HG03439 (cell line): ENCODE data around the gene ETV2.
"Not testable (repeated sequence)": the region's sequence is repeated elsewhere in the genome, so short reads cannot be mapped to it uniquely, and the experiment has no call there.

Experiments
- ATAC-seq: cut with Tn5 transposase; IDR thresholded peaks from one replicate; pipeline ENCODE4 v1.9.1; 2021; ENCODE audit warnings: mild to moderate bottlenecking, moderate library complexity; ENCODE audit not compliant: unreplicated experiment

The ETV2 gene

DNA sequence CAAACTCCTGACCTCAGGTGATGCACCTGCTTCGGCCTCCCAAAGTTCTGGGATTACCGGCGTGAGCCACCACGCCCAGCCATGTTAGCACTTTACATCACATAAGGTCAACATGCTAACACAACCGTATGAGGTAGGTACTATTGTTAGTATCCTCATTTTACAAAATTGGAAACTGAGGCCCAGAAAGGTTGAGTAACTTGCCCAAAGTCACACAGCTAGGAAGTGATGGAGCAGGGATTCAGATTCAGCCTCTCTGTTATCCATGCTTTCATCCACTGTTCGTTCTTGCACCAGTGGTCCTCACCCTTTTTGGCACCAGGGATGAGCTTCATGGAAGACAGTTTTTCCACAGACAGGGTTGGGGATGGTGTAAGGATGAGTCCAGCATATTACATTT lies 15.2 kb downstream of the ETV2 start:
- ATAC-seq, result no peak

DNA sequence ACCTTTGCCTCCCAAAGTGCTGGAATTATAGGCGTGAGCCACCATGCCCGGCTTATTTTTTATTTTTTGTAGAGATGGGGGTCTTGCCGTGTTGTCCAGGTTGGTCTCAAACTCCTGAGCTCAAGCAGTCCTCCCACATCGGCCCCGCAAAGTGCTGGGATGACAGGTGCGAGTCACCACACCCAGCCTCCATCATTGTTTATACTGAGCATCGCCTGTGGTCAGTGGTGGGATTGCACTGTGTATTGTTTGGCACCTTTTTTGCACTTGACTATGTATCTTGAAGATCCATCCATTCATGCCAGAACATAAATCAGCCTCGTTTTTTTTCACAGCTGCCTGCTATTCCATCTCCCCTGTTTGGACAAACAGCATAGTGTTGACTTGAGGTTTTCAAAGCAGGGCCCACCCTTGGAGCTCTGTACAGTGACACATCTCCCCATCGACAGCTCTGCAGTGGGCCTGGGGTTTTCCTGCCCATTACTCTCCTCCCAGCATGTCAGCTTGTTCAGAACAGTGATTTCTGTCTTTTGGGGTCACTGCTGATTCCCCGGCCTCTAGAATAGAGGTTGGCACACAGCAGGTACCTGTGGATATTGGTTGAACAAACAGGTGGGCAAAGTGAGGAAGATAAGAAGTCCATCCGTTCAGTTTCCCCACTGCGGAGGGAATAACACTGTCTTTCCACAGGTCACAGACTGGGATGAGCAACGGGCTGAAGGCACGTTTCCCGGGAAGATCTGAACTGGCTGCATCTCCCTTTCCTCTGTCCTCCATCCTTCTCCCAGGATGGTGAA lies 16.6 kb downstream of the ETV2 start:
- no peak for ATAC-seq

DNA sequence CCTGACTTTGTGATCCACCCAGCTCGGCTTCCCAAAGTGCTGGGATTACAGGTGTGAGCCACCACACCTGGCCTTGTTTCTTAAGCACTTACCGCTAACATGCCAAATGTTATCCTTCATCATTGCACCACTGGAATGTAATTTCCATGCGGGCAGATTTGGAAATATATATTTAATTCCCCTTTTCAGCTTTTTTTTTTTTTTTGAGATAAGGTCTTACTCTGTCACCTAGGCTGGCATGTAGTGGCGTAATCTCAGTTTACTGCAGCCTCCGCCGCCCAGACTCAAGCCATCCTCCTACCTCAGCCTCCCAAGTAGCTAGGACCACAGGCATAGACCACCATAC lies 20.4 kb downstream of the ETV2 start:
- ATAC-seq, result no peak

DNA sequence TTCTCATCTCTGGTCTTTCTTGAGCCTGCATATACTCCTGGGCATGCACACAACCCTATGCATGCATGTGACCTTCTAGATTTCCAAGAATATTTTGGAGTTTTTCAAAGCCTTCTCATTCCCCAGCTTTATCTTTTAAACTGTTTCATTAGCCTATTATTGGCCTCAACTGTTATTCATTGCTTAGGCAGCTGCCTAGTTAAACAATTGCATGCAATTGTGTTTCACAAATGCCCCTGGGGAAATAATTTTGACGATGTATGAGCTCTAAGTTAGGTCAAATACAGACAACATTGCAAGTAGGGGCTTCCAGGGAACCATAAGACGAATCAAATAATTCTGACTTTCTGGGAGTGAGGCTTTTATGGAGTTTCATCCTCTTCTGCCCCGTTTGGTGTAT lies 22.4 kb downstream of the ETV2 start:
- no peak for ATAC-seq

DNA sequence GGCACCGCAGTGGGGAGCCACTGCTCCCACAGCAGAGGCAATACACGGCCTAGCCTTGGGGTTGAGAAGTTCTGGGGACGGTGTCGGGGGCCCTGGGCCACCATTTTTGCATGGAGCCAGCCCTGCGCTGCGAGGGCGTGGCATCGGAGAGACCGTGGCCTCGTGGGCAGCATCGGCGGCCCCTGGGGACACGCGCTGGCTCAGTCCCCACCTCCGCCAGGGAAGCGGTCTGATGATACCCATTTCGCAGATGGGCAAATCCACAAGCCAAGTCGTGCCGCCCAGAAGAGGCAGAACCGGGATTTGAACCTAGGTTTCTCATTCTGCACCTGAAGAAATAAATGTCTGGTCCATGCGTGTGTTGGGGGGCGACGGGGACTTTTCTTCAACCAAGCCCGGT lies 23.6 kb downstream of the ETV2 start:
- no peak for ATAC-seq

DNA sequence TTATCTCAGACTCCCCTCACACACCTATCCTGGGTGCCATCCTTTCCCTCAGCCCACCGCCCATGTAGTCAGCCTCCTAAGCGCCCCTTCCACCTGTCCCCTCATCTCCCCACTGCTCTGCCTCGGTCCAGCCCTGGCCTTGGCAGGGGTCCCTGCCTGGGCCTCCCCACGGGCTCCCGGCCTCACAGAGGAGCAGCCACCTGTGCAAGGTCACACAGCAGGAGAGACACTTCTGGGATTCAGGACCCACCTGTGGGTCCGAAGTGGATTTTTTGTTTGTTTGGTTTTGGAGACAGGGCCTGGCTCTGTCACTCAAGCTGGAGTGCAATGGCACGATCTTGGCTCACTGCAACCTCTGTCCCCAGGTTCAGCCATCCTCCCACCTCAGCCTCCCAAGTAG lies 24.1 kb downstream of the ETV2 start:
- no peak for ATAC-seq

DNA sequence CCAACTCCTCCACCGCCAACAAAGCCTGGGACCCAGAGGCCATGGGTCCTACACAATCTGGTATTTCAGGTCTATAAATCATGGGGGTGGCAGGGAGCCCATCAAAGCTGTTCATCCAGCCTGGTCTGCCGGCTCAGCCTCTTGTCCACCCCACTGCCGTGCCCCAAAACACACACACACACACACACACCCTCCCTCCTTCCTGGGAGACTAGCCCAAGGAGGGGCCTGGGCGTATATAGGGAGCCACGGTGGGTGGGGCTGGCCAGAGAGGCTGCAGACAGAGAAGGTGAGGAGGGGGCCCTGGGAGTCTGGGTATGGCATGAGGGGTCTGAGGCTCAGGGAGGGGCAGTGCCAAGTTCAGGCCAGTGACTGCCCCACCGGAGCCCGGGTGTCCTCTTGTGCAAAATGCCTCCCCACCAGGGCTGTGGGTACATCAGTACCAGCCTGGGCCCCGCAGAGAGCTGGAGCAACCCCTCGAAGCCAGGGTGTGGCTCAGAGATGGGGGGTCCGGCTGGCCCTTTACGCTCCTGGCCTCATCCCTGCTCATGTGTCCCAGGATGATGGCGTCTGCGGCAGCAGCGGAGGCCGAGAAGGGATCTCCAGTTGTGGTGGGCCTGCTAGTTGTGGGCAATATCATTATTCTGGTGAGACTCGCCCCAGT lies 24.8 kb downstream of the ETV2 start, which contains the start of gene UPK1A:
UPK1A (plus strand) TSS at position 267 of the 663 bp plus-strand sequence; CDS start at position 563, 296 bp downstream.
- no peak for ATAC-seq

DNA sequence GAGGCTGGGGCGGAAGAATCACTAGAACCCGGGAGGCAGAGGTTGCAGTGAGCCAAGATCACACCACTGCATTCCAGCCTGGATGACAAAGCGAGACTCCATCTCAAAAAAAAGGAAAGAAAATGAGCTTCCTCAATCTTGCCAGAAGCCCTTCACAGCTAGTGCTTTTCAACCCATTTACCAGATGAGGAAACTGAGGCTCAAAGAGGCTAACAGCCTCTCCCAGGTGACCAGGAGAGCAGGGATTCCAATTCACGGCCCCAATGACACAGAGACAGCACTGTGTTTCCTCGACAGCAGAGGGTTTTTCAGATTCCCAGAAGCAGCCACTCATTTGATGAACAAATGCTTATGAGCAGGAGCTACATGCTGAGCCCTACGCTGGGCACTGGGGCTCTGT lies 28.0 kb downstream of the ETV2 start:
- no peak for ATAC-seq

DNA sequence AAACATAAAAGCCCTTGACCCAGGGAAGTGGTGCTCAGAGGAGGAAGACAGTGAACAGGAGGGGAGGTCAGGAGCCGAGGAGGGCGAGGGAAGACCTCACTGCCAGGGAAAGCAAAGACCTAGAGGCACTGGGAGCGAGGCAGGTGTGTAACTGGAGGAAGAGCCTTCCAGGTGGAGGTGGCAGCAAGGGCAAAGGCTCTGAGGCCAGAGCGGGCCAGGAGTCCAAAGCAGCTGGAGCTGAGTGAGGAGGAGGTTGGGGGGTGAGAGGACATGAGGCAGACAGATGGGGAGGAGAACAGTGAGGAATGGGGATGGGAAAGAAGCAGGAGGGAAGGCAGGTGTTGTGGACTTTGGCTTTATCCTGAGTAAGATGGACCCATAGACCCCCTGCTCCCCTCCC lies 28.4 kb downstream of the ETV2 start:
- ATAC-seq, result no peak

DNA sequence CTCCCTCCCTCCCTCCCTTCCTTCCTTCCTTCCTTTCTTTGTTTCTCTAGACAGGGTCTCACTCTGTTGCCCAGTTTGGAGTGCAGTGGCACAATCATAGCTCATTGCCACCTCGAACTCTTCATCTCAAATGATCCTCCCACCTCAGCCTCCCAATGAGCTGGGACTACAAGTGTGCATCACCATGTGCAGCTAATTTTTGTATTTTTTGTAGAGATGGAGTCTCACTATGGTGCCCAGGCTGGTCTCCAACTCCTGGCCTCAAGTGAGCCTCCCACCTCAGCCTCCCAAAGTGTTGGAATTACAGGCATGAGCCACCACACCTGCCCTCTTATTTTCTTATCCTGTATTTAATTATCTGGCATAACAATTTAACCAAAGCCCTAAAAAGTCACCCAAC lies 29.1 kb downstream of the ETV2 start:
- ATAC-seq, result no peak

DNA sequence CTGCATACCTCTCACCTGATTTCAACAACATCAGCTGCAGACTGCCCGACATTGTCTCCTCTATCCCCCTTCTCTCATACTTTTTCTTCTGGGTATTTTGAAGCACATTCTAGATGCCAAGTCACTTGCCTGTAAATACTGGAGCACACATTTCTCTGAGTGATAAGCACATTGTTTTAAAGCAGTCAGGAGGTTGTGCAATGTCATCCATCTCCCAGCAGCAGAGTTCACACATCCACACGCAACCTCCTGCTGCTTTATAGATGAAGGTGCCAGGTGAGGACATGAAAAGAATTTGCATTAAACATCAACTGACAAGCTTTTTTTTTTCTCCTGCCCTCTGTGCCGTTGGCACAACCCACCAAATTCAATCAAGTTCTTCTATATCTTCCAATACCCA lies 30.3 kb downstream of the ETV2 start:
- ATAC-seq, result no peak

DNA sequence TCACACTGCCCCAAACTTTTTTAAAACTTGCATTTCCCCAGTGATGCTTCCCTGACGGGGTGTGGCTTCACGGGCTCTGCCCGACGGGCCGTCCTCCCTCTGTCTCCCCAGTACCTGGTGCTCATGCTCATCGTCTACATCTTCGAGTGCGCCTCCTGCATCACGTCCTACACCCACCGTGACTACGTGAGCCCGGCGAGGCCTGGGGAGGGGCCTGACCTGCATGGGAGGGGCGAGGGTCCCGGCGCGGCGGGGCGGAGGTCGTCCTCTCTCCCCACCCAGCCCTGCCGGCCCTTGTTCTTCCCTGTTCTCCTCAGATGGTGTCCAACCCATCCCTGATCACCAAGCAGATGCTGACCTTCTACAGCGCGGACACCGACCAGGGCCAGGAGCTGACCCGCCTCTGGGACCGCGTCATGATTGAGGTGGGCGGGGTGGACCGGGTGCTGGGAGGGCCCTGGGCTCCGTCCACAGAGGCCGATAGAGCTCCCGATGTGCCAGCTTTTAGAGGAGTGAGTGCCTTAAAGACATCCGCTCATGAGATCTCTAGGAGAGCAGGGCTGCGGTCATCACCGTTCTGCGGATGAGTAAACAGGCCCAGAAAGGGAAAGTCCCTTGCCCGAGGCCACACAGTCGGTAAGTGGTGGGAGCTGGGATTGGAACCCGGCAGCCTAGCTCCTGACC lies 31.7 kb downstream of the ETV2 start:
- no peak for ATAC-seq

DNA sequence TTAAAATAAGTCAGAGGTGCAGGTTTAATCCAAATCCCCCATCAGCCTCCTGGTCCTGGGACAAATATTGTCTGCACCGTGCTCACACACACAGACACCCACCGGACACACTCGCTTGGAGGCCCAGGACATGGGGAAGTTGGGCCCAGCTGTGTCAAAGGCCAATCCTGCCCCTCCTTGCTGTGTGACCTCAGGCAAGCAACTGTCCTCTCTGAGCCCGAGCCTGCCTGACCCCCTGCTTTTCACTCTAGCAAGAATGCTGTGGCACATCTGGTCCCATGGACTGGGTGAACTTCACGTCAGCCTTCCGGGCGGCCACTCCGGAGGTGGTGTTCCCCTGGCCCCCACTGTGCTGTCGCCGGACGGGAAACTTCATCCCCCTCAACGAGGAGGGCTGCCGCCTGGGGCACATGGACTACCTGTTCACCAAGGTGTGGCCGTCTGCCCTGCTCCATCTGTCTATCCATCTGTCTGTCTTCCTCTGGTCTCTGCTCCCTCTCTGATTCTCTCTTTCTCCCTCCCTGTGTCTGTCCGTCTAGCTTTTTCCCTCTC lies 34.1 kb downstream of the ETV2 start:
- no peak for ATAC-seq

DNA sequence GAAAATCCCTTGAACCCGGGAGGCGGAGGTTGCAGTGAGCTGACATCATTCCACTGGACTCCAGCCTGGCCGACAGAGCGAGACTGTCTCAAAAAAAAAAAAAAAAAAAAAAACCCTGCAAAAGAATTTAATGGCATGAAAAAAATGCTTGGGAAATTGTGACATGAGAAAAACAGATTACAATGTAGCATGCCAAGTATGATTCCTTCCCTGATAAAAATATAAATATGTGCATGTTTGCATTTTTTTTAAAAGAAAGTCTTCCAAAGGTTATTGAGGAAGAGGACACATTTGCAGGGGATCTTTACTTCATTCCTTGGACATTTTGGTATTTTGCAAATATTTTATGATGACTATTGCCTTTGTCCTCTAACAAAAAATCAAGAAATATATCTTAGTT lies 48.3 kb downstream of the ETV2 start:
- no peak for ATAC-seq

DNA sequence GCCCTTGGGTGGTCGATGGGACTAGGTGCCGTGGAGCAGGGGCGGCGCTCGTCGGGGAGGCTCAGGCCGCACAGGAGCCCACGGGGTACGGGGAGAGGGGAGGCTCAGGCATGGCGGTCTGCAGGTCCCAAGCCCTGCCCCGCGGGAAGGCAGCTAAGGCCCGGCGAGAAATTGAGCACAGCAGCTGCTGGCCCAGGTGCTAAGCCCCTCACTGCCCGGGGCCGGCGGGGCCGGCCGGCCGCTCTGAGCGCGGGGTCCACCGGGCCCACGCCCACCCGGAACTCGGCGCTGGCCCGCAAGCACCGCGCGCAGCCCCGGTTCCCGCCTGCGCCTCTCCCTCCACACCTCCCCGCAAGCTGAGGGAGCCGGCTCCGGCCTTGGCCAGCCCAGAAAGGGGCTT lies 49.6 kb downstream of the ETV2 start:
- ATAC-seq, result not testable (repeated sequence)

DNA sequence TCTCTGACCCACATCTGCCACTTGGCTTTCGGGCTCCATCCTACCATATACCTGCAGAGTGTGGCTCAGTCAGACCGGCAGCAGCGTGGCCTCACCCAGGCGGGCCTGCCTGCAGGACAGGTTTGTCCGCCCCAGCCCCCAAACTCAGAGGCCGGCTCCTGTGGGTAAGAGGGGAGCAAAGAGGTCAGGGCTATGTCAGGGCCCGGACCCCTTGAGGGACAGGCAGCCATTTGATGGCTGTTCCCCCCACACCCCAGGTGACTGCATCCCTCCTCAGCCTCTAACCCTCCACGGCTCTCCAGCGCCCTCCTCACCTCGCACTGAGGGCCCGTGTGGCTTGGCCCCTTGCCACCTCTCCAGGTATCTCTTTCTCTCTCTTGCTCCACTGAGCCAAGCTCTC lies 50.5 kb downstream of the ETV2 start:
- no peak for ATAC-seq

DNA sequence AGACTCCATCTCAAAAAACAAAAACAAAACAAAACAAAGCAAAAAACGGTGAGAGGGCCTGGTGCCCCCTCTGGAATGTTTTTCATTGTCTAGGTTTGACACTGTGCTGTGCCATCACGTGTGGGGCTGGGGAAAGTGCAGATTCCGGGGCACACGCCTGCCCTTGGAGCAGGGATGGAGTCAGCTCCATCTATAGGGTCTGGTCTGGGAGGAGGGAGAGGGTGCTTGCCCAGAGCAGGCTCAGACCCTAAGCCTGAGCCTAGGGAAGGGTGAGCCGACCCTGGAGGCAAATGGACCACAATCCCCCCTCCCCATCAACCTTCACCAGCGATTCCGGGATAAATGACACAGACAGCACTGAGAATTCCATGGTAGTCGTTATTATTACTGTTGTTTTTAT lies 51.9 kb downstream of the ETV2 start:
- ATAC-seq, result no peak

DNA sequence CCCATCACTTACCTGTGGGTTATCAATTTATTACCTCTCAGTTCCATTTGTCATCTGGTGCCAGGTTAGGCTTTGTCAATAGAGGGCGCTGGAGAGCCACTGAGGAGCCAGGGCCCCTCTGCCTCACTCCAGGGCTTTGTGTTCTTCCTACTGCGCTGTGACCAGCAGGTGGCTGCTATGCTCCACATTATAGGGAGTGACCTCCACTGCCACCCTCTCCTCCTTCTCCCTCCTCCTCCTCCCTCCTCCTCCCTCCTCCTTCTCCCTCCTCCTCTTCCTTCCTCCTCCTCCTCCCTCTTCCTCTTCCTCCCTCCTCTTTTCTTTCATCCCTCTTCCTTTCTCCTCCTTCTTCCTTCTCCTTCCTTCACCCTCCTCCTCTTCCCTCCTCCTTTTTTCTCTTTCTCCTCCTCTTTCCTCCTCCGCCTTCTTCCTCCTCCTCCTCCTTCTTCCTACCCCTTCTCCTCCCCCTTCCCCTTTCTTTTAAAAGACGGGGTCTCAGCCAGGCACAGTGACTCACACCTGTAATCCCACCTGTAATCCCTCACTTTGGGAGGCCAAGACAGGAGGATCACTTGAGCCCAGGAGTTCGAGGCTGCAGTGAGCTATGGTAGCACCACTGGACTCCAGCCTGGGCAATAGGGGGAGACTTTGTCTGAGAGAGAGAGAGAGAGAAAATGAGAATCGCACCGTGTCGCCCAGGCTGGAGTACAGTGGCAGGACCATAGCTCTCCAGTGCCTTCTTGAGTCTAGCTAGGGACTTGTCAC lies 52.5 kb downstream of the ETV2 start:
- ATAC-seq, result peak; percentile 66
